Stomach (tissue), 9 donors: Measurements from ENCODE around the gene TTBK2. TPM values are rescaled to one million over a fixed set of nuclear protein-coding genes. Genes with fewer than 3 reads are reported as not detected.
A peak's percentile ranks its signal among the peaks of the same experiment; 100 is the strongest.

Source experiments
- DNase-seq, 2 donors: peaks; one replicate each; pipeline versions ENCODE4 v3.0.0 to v3.0.0-alpha.2; 2013 to 2019
- H3K27ac ChIP-seq, 5 donors: fragments of 200-600 bp in 4 of 5; sonication (generic) in 4 of 5; one replicate each; pipeline ENCODE4 v1.5.1; 2013 to 2019; ENCODE audit warnings: mild to moderate bottlenecking in 1 of 5, moderate library complexity in 1 of 5
- H3K27me3 ChIP-seq, 3 donors: fragments of 200-600 bp; sonication (generic); one replicate each; pipeline ENCODE4 v1.5.1; 2017 to 2019; ENCODE audit warnings: mixed run types in 1 of 3
- H3K36me3 ChIP-seq, 4 donors: fragments of 200-600 bp; sonication (generic); 1 replicate in 3 of 4; 2 replicates in 1 of 4; pipeline ENCODE4 v1.5.1; 2016 to 2019
- H3K4me1 ChIP-seq, 4 donors: fragments of 200-600 bp; sonication (generic); one replicate each; pipeline ENCODE4 v1.5.1; 2016 to 2019
- H3K4me3 ChIP-seq, 4 donors: fragments of 200-600 bp; sonication (generic) in 3 of 4; one replicate each; pipeline ENCODE4 v1.5.1; 2016 to 2019; ENCODE audit warnings: mild to moderate bottlenecking in 1 of 4
- H3K9me3 ChIP-seq, 4 donors: fragments of 200-600 bp; sonication (generic); one replicate each; pipeline ENCODE4 v1.5.1; 2016 to 2019
- EP300 ChIP-seq: sonication (generic); formaldehyde crosslinking; IDR thresholded peaks from one replicate; pipeline ENCODE4 v1.6.1; 2017; ENCODE audit warnings: antibody characterized with exemption
- POLR2A ChIP-seq, 4 donors: fragments of 450-650 bp; IDR thresholded peaks; one replicate each; pipeline ENCODE4 v1.6.1; 2016; ENCODE audit warnings: antibody characterized with exemption in 4 of 4, control low read depth in 2 of 4, mild to moderate bottlenecking in 1 of 4, moderate library complexity in 1 of 4
- POLR2AphosphoS5 ChIP-seq, 3 donors: sonication (generic); formaldehyde crosslinking; IDR thresholded peaks; one replicate each; pipeline ENCODE4 v1.6.1; 2016; ENCODE audit warnings: antibody characterized with exemption in 3 of 3
- WGBS, 5 donors: extraction: QIAGEN DNeasy Blood & Tissue Kit in 3 of 5; methylation state at CpG; one replicate each; pipeline versions ENCODE4 v1.1.5 to v1.1.7; 2013 to 2018; 5-methylcytosine and 5-hydroxymethylcytosine counted together
- intact Hi-C: fragments of 100-400 bp; cut with DNase I; formaldehyde crosslinking; loops from one replicate; pipeline ENCODE4 v1.15.1; 2023; ENCODE audit warnings: low total_unique reads
- polyA plus RNA-seq, 3 donors: library from polyadenylated mRNA; stranded (reverse); fragments of 200-250 nt; gene quantifications; one replicate each; pipeline ENCODE4 v1.2.3, GENCODE V29; 2013
- total RNA-seq, 5 donors: library from RNA; depleted of rRNA; stranded (reverse); fragments of >200 nt; gene quantifications; one replicate each; pipeline versions ENCODE4 v1.1.0 to v1.2.3, GENCODE V29; 2014 to 2016
- TF ChIP-seq, protein P1 (sequence below), 7 experiments: fragments of 450-650 bp in 4 of 7; fragments of 200-600 bp in 3 of 7; sonication (generic) in 3 of 7; IDR thresholded peaks; one replicate each; pipeline ENCODE4 v1.5.1; 2016 to 2019; ENCODE audit warnings: antibody characterized with exemption in 7 of 7, control low read depth in 2 of 7, mild to moderate bottlenecking in 1 of 7
- donor health status: healthy with polysubstance abuse.
- donor health status: Bipolar disorder and iron deficiency.
- donor health status: healthy.

Gene TTBK2
- total and polyA plus RNA-seq, 8 donors, result 1.2 to 15.6 (median 7.6) TPM

DNA sequence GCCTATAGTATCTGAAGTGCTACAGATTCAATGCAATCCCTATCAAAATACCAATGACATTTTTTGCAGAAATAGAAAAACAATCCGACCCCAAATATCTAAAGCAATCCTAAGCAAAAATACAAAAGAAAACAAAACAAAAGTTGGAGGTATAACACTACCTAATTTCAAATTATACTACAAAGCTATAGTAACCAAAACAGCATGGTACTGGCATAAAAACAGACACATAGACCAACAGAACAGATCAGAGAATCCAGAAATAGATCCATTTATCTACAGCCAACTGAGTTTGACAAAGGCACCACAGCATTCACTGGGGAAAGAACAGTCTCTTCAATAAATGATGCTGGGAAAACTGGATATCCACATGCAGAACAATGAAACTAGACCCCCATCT lies 159.8 kb downstream of the TTBK2 start:
- no peak for TF ChIP-seq POLR2AphosphoS5 (IDR thresholded peaks at IDR 0.05)
- H3K27ac ChIP-seq, result no peak overlapping the region
- H3K4me1 ChIP-seq, result peaks cover 0 to 6% (median 0%) of the 10 kb centered on the region in 4 donors
- H3K27me3 ChIP-seq, result no peaks in the 10 kb centered on the region
- peaks cover 3 to 33% (median 20%) of the 10 kb centered on the region in 4 donors for H3K9me3 ChIP-seq
- 90 to 100% (median 96%) methylated on average over 1 of the region's 1 CpG for WGBS, 5 donors
- DNase-seq, result no peak
- H3K4me3 ChIP-seq, result no peak overlapping the region
- peaks cover 0 to 24% (median 0%) of the 10 kb centered on the region in 4 donors for H3K36me3 ChIP-seq
- intact Hi-C loops, result no loop called here

DNA sequence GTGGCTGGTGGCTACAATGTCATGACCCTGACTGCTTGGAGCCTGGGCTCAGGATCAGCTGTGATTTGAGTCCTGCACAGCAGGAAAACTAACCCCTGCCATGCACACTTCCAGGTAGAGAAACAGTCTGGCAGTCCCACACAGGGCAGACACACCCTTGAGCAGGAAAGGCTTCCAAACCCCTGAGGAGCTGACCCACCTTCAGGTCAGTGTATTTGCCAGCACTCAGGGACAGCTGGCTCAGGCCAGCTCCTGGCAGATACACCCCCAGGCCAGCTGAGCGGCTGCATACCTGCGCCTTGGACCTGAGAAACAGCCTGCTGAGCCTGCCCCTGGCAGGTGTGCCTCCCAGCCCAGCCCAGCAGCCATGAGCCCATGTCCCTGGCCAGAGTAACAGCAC lies 161.5 kb downstream of the TTBK2 start:
- peaks cover 0 to 14% (median 0%) of the 10 kb centered on the region in 4 donors for H3K36me3 ChIP-seq
- WGBS, 5 donors, result 28 to 82% (median 51%) methylated on average over 2 of the region's 2 CpGs; no CpG with 5 or more reads in 1 of the 5 donors
- peak in 1 of 2 donors; percentile 54 for DNase-seq
- peaks cover 3 to 26% (median 19%) of the 10 kb centered on the region in 4 donors for H3K9me3 ChIP-seq
- no peak for TF ChIP-seq POLR2AphosphoS5 (IDR thresholded peaks at IDR 0.05)
- TF ChIP-seq, protein P1, sequence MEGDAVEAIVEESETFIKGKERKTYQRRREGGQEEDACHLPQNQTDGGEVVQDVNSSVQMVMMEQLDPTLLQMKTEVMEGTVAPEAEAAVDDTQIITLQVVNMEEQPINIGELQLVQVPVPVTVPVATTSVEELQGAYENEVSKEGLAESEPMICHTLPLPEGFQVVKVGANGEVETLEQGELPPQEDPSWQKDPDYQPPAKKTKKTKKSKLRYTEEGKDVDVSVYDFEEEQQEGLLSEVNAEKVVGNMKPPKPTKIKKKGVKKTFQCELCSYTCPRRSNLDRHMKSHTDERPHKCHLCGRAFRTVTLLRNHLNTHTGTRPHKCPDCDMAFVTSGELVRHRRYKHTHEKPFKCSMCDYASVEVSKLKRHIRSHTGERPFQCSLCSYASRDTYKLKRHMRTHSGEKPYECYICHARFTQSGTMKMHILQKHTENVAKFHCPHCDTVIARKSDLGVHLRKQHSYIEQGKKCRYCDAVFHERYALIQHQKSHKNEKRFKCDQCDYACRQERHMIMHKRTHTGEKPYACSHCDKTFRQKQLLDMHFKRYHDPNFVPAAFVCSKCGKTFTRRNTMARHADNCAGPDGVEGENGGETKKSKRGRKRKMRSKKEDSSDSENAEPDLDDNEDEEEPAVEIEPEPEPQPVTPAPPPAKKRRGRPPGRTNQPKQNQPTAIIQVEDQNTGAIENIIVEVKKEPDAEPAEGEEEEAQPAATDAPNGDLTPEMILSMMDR (IDR thresholded peaks at IDR 0.05), result no peak
- no peak for TF ChIP-seq EP300
- no peak for TF ChIP-seq POLR2A (IDR thresholded peaks at IDR 0.05)
- no peaks in the 10 kb centered on the region for H3K27me3 ChIP-seq
- no peak overlapping the region for H3K27ac ChIP-seq
- intact Hi-C loops, result no loop called here
- peaks cover 0 to 6% (median 0%) of the 10 kb centered on the region in 4 donors for H3K4me1 ChIP-seq
- no peak overlapping the region for H3K4me3 ChIP-seq

DNA sequence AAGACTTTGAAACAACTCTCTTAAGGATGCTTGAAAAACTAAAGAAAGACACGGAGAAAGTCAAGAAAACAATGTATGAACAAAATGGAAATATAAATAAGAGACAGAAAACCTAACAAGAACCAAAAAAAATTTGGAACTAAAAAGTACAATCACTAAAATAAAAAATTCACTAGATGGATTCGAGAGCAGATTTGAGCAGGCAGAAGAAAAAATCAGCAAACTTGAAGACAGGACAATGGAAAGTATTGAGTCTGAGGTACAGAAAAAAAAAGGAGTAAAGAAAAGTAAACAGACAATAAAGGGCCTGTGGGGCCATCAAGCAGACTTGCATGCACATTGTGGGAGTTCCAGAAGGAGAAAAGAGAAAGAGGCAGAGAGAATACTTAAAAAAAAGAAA lies 170.3 kb downstream of the TTBK2 start:
- no peak overlapping the region for H3K27ac ChIP-seq
- H3K27me3 ChIP-seq, result no peaks in the 10 kb centered on the region
- intact Hi-C loops, result no loop called here
- H3K4me3 ChIP-seq, result no peak overlapping the region
- H3K36me3 ChIP-seq, result peaks cover 0 to 45% (median 40%) of the 10 kb centered on the region in 4 donors
- TF ChIP-seq POLR2A (IDR thresholded peaks at IDR 0.05), result no peak
- TF ChIP-seq, protein P1 (IDR thresholded peaks at IDR 0.05), result no peak
- TF ChIP-seq POLR2AphosphoS5 (IDR thresholded peaks at IDR 0.05), result no peak
- no peak for TF ChIP-seq EP300
- DNase-seq, result no peak
- no peaks in the 10 kb centered on the region for H3K4me1 ChIP-seq
- 92 to 99% (median 97%) methylated on average over 2 of the region's 2 CpGs for WGBS, 5 donors
- no peaks in the 10 kb centered on the region for H3K9me3 ChIP-seq

DNA sequence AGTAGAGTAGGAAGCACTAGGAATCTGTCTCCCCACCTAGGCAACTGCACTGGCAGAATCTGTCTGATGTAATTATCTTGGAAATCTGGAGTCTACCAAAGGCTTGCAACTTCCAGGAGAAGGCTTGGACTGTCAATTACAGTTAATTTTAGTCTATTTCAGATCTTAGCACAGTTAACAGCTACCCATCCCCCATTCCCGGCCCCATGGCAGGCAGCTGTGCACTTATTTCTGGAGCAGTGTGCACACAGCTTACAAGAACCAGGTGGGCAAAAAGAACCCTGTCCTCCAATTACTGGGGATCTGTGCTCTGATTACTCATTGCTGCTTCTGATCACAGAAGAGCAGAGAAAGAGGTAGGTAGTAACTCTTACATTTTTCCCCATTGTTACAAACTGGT lies 171.3 kb downstream of the TTBK2 start:
- WGBS, 5 donors, result 94 to 100% (median 97%) methylated on average over 1 of the region's 1 CpG
- H3K9me3 ChIP-seq, result no peaks in the 10 kb centered on the region
- H3K27ac ChIP-seq, result no peak overlapping the region
- TF ChIP-seq EP300 (no peak), POLR2AphosphoS5 (IDR thresholded peaks at IDR 0.05) (no peak), POLR2A (IDR thresholded peaks at IDR 0.05) (no peak)
- TF ChIP-seq, protein P1 (IDR thresholded peaks at IDR 0.05), result no peak
- H3K36me3 ChIP-seq, result peaks cover 0 to 48% (median 46%) of the 10 kb centered on the region in 4 donors
- no peaks in the 10 kb centered on the region for H3K27me3 ChIP-seq
- no peak for DNase-seq
- H3K4me3 ChIP-seq, result no peak overlapping the region
- no peaks in the 10 kb centered on the region for H3K4me1 ChIP-seq
- intact Hi-C loops, result no loop called here

DNA sequence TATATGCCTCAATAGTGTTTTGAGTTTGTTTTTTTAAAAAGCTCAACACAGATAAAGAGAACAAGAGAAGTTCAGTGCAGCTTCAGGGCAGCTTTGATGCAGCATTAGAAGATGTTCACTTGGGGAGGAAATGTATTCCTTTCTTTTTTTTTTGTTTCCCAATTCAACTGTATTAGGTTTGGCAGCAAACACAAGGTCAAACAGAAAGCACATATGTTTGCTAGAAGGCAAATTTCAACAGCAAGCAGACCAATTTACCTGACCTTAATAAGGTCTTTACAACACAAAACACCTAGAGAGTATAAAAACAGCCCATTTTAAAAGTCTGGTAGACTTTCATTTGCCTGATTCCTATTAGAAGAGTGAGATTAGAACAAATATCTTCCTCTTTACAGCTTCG lies 176.4 kb downstream of the TTBK2 start:
- no peaks in the 10 kb centered on the region for H3K4me1 ChIP-seq
- no peak for DNase-seq
- H3K9me3 ChIP-seq, result no peaks in the 10 kb centered on the region
- H3K27me3 ChIP-seq, result no peaks in the 10 kb centered on the region
- intact Hi-C loops, result no loop called here
- H3K27ac ChIP-seq, result no peak overlapping the region
- WGBS, 5 donors, result 88 to 94% (median 91%) methylated on average over 1 of the region's 1 CpG
- TF ChIP-seq POLR2AphosphoS5 (IDR thresholded peaks at IDR 0.05) (no peak), POLR2A (IDR thresholded peaks at IDR 0.05) (no peak), EP300 (no peak)
- TF ChIP-seq, protein P1 (IDR thresholded peaks at IDR 0.05), result no peak
- no peak overlapping the region for H3K4me3 ChIP-seq
- peaks cover 0 to 20% (median 16%) of the 10 kb centered on the region in 4 donors for H3K36me3 ChIP-seq
